ENCODE data around the gene CCDC30. TPM values are rescaled to one million over a fixed set of nuclear protein-coding genes. Genes with fewer than 3 reads are reported as not detected.

The CCDC30 gene
- total RNA-seq, 4 donors from 2014 or later: 1.8 to 29.4 (median 7.4) TPM

DNA sequence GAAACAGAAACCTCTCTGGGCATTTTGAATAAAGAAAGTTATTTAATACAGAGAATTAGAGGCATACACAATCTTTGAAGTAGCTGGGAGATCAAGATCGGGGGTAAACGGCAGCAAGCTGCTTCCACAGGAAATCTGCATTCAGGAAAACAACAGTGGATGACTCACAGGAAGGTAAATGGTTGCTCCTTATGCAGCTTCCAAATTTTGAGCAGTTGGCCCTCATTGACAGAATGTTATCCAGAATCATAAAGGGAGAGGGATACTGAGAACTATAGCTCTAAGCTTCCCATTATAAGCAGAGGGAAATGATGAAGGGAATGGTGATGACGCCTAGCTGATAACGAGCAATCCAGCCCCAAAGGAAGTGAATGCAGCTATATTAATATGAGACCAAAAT lies 35.8 kb upstream of the CCDC30 start:
- H3K4me3 ChIP-seq: no peak overlapping the region
- no peaks in the 10 kb centered on the region for H3K27me3 ChIP-seq
- TF ChIP-seq, protein P1, sequence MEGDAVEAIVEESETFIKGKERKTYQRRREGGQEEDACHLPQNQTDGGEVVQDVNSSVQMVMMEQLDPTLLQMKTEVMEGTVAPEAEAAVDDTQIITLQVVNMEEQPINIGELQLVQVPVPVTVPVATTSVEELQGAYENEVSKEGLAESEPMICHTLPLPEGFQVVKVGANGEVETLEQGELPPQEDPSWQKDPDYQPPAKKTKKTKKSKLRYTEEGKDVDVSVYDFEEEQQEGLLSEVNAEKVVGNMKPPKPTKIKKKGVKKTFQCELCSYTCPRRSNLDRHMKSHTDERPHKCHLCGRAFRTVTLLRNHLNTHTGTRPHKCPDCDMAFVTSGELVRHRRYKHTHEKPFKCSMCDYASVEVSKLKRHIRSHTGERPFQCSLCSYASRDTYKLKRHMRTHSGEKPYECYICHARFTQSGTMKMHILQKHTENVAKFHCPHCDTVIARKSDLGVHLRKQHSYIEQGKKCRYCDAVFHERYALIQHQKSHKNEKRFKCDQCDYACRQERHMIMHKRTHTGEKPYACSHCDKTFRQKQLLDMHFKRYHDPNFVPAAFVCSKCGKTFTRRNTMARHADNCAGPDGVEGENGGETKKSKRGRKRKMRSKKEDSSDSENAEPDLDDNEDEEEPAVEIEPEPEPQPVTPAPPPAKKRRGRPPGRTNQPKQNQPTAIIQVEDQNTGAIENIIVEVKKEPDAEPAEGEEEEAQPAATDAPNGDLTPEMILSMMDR (IDR thresholded peaks at IDR 0.05): no peak
- TF ChIP-seq POLR2A (IDR thresholded peaks at IDR 0.05): no peak
- DNase-seq: no peak
- peaks cover 0 to 8% (median 3%) of the 10 kb centered on the region in 4 donors for H3K4me1 ChIP-seq
- no peak overlapping the region for H3K27ac ChIP-seq
- H3K36me3 ChIP-seq: no peaks in the 10 kb centered on the region
- H3K9me3 ChIP-seq: no peaks in the 10 kb centered on the region

DNA sequence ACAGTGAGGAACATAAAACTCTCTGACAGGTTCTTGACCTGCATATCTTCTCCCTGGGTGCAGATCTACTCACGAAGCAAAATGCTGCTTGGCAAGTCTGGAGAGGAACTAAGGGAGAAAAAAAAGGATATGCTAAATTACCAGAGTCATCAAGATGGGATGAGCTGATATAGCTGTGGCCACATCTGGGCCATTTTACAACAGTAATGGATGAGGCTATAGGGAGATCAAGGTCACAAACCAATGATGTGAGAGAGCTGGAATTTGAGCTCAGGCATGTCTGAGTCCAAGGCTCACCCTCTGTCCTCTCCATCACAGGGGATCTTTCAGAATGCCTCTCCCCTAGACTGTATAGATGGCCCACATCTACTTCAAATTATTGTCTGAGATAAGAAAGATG lies 33.5 kb upstream of the CCDC30 start:
- TF ChIP-seq POLR2A (IDR thresholded peaks at IDR 0.05): no peak
- TF ChIP-seq, protein P1 (IDR thresholded peaks at IDR 0.05): no peak
- Histone ChIP-seq H3K36me3 (no peaks in the 10 kb centered on the region), H3K27ac (no peak overlapping the region), H3K4me3 (no peak overlapping the region), H3K9me3 (no peaks in the 10 kb centered on the region), H3K4me1 (peaks cover 0 to 8% (median 3%) of the 10 kb centered on the region in 4 donors), H3K27me3 (no peaks in the 10 kb centered on the region)
- no peak for DNase-seq

DNA sequence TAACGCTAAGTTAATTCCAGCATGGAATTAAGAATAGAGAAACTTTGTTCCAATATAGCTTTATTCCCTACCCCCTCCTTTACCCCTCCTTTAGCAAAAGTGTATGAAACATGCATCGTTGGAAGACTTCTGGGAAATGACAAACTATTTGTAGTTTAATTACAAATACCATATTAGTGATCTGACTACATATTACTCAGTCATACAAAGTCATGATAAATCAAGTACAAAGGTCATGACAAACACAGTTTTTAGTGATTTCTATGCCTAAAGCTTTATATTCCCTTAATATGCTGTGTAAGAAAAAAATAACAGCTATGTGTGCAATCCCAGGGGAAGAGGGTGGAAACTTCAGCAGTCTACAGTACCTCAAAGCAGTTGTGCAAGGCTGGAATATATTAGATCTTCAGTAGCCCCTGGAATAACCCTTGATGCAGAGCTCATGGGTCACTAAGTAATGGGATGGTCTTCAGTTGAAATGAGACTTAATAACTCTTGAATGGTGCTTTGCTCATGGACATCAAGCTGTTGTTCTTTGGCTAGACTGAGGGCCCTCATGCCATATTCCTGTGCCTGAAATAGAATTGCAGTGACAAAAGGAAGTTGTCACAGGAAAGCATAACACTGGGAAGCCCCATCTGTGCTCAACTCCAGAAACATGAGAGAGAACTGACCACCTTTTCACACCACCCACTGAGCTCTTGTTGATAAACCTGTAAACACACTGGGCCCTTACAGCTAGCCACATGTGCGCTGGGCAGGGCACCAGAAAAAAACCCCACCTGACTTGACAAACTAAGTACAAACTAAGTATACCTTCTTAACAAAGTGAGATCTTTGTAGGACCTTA lies 32.6 kb upstream of the CCDC30 start:
- no peaks in the 10 kb centered on the region for H3K9me3 ChIP-seq
- H3K4me1 ChIP-seq: peaks cover 0 to 8% (median 3%) of the 10 kb centered on the region in 4 donors
- H3K4me3 ChIP-seq: no peak overlapping the region
- no peaks in the 10 kb centered on the region for H3K36me3 ChIP-seq
- DNase-seq: no peak
- TF ChIP-seq, protein P1 (IDR thresholded peaks at IDR 0.05): no peak
- no peak for TF ChIP-seq POLR2A (IDR thresholded peaks at IDR 0.05)
- H3K27me3 ChIP-seq: no peaks in the 10 kb centered on the region
- peak overlapping the region in 2 of 4 donors; percentile 17 to 25 for H3K27ac ChIP-seq

DNA sequence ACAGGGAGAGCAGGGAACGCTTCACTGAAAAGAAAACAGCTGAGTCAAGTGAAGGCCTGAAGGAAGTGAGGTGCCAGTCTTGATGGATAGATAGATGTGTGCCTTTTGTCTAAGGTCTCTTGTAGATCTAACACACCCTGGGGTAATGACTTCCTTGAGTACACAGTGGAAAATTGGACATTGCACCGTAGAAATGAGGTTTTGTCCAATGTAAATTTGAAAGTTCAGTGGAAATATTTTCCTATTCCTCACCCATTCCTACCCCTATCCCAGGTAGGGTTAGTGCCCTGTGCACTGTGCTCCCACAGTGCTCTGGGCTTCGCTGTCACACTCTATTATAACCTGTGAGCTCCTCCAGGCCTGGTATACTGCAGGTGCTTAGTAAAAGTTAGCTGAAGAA lies 31.6 kb upstream of the CCDC30 start:
- H3K36me3 ChIP-seq: no peaks in the 10 kb centered on the region
- H3K4me1 ChIP-seq: peaks cover 0 to 8% (median 3%) of the 10 kb centered on the region in 4 donors
- H3K27me3 ChIP-seq: no peaks in the 10 kb centered on the region
- no peak overlapping the region for H3K4me3 ChIP-seq
- H3K27ac ChIP-seq: peak overlapping the region in 2 of 4 donors; percentile 17 to 25
- DNase-seq: no peak
- TF ChIP-seq, protein P1 (IDR thresholded peaks at IDR 0.05): no peak
- TF ChIP-seq POLR2A (IDR thresholded peaks at IDR 0.05): no peak
- H3K9me3 ChIP-seq: no peaks in the 10 kb centered on the region

DNA sequence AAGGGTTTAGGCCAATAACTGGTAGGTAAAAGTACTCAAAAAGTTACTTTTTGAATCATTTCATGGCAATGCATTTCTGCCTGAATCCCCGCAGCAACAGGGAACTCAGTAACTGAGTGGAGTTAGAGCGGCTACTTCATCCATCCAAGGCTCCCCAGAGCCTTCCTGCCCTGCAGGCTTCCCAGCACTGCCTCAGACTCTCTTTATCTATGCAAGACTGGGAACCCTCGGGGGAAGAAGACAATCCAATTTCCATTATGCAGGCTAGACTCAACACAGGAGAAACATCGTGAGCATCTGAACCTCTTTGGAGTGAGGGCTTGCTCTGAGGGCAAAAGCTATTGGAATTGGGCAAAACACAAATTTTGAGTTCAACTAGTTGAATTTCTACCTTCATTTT lies 30.4 kb upstream of the CCDC30 start:
- H3K27me3 ChIP-seq: no peaks in the 10 kb centered on the region
- DNase-seq: no peak
- H3K36me3 ChIP-seq: no peaks in the 10 kb centered on the region
- no peak overlapping the region for H3K27ac ChIP-seq
- H3K4me3 ChIP-seq: no peak overlapping the region
- TF ChIP-seq POLR2A (IDR thresholded peaks at IDR 0.05): no peak
- TF ChIP-seq, protein P1 (IDR thresholded peaks at IDR 0.05): no peak
- H3K4me1 ChIP-seq: peaks cover 0 to 8% (median 3%) of the 10 kb centered on the region in 4 donors
- no peaks in the 10 kb centered on the region for H3K9me3 ChIP-seq
